PFSK-1 (cell line): Measurements from ENCODE around the gene SDCCAG8.

Experiments used
- POLR2AphosphoS5 ChIP-seq: IDR thresholded peaks from 2 replicates; pipeline ENCODE4 v1.6.1; 2012; ENCODE audit warnings: low read depth, mild to moderate bottlenecking, control low read depth, low read length, moderate library complexity
- SIN3A ChIP-seq: IDR thresholded peaks from 2 replicates; pipeline ENCODE4 v1.6.1; 2012; ENCODE audit warnings: mild to moderate bottlenecking, low read length, moderate library complexity, borderline replicate concordance; ENCODE audit not compliant: insufficient read depth
- TAF1 ChIP-seq: IDR thresholded peaks from 2 replicates; pipeline ENCODE4 v1.6.1; 2012; ENCODE audit warnings: low read length, control low read depth, borderline replicate concordance; ENCODE audit not compliant: insufficient read depth

DNA sequence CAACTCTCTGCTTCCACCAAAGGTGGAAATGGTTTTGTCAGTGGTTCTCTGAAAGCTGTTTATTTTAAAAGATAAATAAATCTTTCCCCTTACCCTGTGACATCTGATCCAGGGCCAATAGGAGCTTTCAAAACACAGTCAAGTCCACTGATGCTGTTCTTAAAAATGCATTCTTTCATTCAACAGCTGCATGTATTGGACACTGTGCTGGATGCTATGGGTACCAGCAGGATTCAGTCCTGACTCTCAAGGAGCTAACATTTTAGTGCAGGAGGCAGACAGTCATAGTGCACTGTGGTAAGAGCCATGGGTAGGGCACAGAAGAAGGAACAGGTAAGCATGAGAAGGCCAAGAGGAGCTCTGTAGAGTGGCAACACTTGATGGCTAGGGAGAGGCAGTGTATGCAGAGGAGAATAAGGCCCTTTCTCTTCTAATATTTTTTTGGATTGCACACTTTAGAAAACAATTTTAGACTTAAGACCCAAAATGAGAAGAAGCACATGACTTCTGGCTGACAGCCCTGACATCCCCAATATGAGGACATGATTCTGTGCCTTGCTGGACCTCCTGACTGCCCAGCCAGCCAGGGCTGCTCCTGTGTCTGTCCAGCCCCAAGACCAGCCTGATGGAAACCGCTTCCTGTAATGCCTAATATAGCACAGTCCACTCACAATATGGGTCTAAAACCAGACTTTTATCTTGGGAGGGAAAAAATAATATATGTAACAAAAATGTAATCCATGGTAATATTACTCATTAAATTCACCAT, 207.3 kb downstream of the SDCCAG8 start:
- TF ChIP-seq POLR2AphosphoS5 (no peak), TAF1 (no peak), SIN3A (no peak)
